GM12878 (cell line): Measurements from ENCODE around the gene CHDH.

Experiments used
- BRCA1 ChIP-seq: IDR thresholded peaks from 2 replicates; pipeline ENCODE4 v1.6.1; 2011; ENCODE audit warnings: low read depth, low read length, improper control_type of control experiment
- EP300 ChIP-seq, 2 experiments: fragments of 150-350 bp in 1 of 2; IDR thresholded peaks; 2 replicates each; pipeline ENCODE4 v1.6.1; 2011 to 2012; ENCODE audit warnings: low read depth in 2 of 2, low read length in 2 of 2, borderline replicate concordance in 1 of 2, improper control_type of control experiment in 1 of 2, inconsistent platforms in 1 of 2; ENCODE audit not compliant: control insufficient read depth in 1 of 2
- EZH2 ChIP-seq: IDR thresholded peaks from 2 replicates; pipeline ENCODE4 v1.6.1; 2012; ENCODE audit warnings: low read depth, mild to moderate bottlenecking, control low read depth, inconsistent platforms, low read length, borderline replicate concordance; ENCODE audit not compliant: control insufficient read depth
- MTA2 ChIP-seq: fragments of 450-650 bp; IDR thresholded peaks from 2 replicates; pipeline ENCODE4 v1.6.1; 2016; ENCODE audit warnings: low read depth, mild to moderate bottlenecking, moderate library complexity
- POLR2AphosphoS5 ChIP-seq: IDR thresholded peaks from 2 replicates; pipeline ENCODE4 v1.6.1; 2011; ENCODE audit warnings: mild to moderate bottlenecking, low read length, inconsistent platforms
- TF ChIP-seq, protein P1 (sequence below), 3 experiments: IDR thresholded peaks in 2 of 3; conservative IDR thresholded peaks in 1 of 3; 2 replicates each; pipeline ENCODE4 v1.5.1; 2011; ENCODE audit warnings: low read depth in 3 of 3, low read length in 3 of 3, mild to moderate bottlenecking in 3 of 3, control low read depth in 2 of 3, moderate library complexity in 2 of 3, inconsistent platforms in 1 of 3, mixed read lengths in 1 of 3; ENCODE audit not compliant: control insufficient read depth in 2 of 3, insufficient read depth in 1 of 3; ENCODE audit errors: extremely low read depth in 1 of 3
- TF ChIP-seq, protein P2 (sequence below): fragments of 450-650 bp; IDR thresholded peaks from 2 replicates; pipeline ENCODE4 v1.6.1; 2016; ENCODE audit warnings: mild to moderate bottlenecking

DNA sequence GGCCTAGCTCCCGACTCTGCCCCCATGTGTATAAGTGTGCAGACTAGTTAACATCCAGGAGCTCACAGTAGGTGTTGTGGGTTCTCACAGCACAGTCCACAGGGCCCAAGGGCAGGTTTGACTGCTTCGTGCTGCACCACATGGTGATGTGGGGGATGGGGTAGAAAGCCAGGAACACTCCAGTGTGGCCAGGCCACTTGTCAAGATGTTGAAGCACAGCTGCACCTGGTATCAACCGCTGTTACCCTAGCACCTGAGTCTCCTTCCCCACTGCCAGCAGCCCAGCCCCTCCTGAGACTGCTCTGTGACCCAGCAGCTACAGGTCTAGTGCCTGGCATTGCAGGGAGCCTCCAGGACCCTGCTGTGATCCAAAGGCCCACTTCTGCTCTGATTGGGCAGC, 53.4 kb downstream of the CHDH start:
- TF ChIP-seq, protein P1, sequence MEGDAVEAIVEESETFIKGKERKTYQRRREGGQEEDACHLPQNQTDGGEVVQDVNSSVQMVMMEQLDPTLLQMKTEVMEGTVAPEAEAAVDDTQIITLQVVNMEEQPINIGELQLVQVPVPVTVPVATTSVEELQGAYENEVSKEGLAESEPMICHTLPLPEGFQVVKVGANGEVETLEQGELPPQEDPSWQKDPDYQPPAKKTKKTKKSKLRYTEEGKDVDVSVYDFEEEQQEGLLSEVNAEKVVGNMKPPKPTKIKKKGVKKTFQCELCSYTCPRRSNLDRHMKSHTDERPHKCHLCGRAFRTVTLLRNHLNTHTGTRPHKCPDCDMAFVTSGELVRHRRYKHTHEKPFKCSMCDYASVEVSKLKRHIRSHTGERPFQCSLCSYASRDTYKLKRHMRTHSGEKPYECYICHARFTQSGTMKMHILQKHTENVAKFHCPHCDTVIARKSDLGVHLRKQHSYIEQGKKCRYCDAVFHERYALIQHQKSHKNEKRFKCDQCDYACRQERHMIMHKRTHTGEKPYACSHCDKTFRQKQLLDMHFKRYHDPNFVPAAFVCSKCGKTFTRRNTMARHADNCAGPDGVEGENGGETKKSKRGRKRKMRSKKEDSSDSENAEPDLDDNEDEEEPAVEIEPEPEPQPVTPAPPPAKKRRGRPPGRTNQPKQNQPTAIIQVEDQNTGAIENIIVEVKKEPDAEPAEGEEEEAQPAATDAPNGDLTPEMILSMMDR (IDR thresholded peaks at IDR 0.05 in 2 of 3, conservative IDR thresholded peaks at IDR 0.05 in 1 of 3; ENCODE audit: control insufficient read depth in 2 of 3, extremely low read depth in 1 of 3, insufficient read depth in 1 of 3, low read depth in 3 of 3, low read length in 3 of 3): no peak
- TF ChIP-seq EP300 (IDR thresholded peaks at IDR 0.05; ENCODE audit: borderline replicate concordance in 1 of 2, control insufficient read depth in 1 of 2, low read depth in 2 of 2, low read length in 2 of 2): no peak
- TF ChIP-seq, protein P2, sequence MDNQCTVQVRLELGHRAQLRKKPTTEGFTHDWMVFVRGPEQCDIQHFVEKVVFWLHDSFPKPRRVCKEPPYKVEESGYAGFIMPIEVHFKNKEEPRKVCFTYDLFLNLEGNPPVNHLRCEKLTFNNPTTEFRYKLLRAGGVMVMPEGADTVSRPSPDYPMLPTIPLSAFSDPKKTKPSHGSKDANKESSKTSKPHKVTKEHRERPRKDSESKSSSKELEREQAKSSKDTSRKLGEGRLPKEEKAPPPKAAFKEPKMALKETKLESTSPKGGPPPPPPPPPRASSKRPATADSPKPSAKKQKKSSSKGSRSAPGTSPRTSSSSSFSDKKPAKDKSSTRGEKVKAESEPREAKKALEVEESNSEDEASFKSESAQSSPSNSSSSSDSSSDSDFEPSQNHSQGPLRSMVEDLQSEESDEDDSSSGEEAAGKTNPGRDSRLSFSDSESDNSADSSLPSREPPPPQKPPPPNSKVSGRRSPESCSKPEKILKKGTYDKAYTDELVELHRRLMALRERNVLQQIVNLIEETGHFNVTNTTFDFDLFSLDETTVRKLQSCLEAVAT: no peak
- no peak for TF ChIP-seq BRCA1
- TF ChIP-seq POLR2AphosphoS5: no peak
- no peak for TF ChIP-seq EZH2
- TF ChIP-seq MTA2: no peak
